HCT116 (cell line): ENCODE measurements around the gene MAPK8IP3. TPM values are rescaled to one million over a fixed set of nuclear protein-coding genes. Genes with fewer than 3 reads are reported as not detected.

ENCODE experiments used
- ATAC-seq: fragments of 200-7000 bp; cut with Tn5 transposase; 2 replicates; pipeline ENCODE4 v1.9.1; 2020; ENCODE audit warnings: mild to moderate bottlenecking, moderate library complexity
- BruUV-seq: library from RNA; stranded (reverse); fragments of 400-500 nt; replicated peaks from 2 replicates; lab custom pipeline; 2021; lab: Mats Ljungman, UMichigan
- CTCF ChIA-PET: fragments of 300-600 bp; sonication (Branson Sonifier 250); formaldehyde crosslinking; loops from one replicate; lab custom pipeline; 2021; ENCODE audit warnings: antibody characterized with exemption; lab: Charles Lee
- POLR2A ChIA-PET: fragments of 300-600, 350-600 bp; sonication (Branson Sonifier 250); formaldehyde crosslinking; loops from one replicate; lab custom pipeline; 2021; ENCODE audit warnings: antibody characterized with exemption; lab: Charles Lee
- RAD21 ChIA-PET, 2 experiments: fragments of 300-600 bp; sonication (Branson Sonifier 250); formaldehyde crosslinking; loops; one replicate each; lab custom pipeline; 2023; ENCODE audit warnings: low total read pairs in 2 of 2; ENCODE audit not compliant: uncharacterized antibody in 2 of 2, unreplicated experiment in 2 of 2, low non-redundant PET in 1 of 2; lab: Charles Lee
- DNase-seq: peaks from one replicate; pipeline ENCODE4 v3.0.0-alpha.2; 2010; ENCODE audit warnings: low read depth, low spot score
- H2AFZ ChIP-seq: fragments of 200-600 bp; shearing (Covaris generic), sonication (generic); 2 replicates; pipeline ENCODE4 v1.6.1; 2017; ENCODE audit warnings: low read depth, mixed run types, mixed read lengths, antibody characterized with exemption, low read length; ENCODE audit not compliant: poor library complexity, severe bottlenecking
- H3K27ac ChIP-seq: 2 replicates; pipeline ENCODE4 v1.5.1; 2012; ENCODE audit warnings: low read depth, low read length
- H3K27me3 ChIP-seq: fragments of 200-600 bp; sonication (generic); 2 replicates; pipeline ENCODE4 v1.6.1; 2016; ENCODE audit warnings: mixed run types, low read length, mixed read lengths; ENCODE audit not compliant: insufficient read depth
- H3K36me3 ChIP-seq, 2 experiments: fragments of 200-500 bp in 1 of 2; fragments of 200-600 bp in 1 of 2; sonication (Bioruptor generic) in 1 of 2; sonication (generic) in 1 of 2; 2 replicates each; pipeline versions ENCODE4 v1.5.1 to v1.6.1; 2014 to 2016; ENCODE audit warnings: low read length in 2 of 2, inconsistent platforms in 1 of 2, mixed read lengths in 1 of 2, mixed run types in 1 of 2; ENCODE audit not compliant: insufficient read depth in 2 of 2, control insufficient read depth in 1 of 2
- H3K4me1 ChIP-seq, 2 experiments: fragments of 200-600 bp in 1 of 2; sonication (generic) in 1 of 2; 2 replicates each; pipeline versions ENCODE4 v1.5.1 to v1.6.1; 2012 to 2017; ENCODE audit warnings: low read length in 2 of 2, inconsistent platforms in 1 of 2, mild to moderate bottlenecking in 1 of 2, mixed read lengths in 1 of 2, mixed run types in 1 of 2, moderate library complexity in 1 of 2; ENCODE audit not compliant: insufficient read depth in 2 of 2, control insufficient read depth in 1 of 2
- H3K4me2 ChIP-seq: fragments of 200-600 bp; sonication (generic); 2 replicates; pipeline ENCODE4 v1.6.1; 2017; ENCODE audit warnings: mixed run types, low read length, mixed read lengths
- H3K4me3 ChIP-seq, 2 experiments: fragments of 200-600 bp in 1 of 2; sonication (generic) in 1 of 2; replicated peaks in 1 of 2; 2 replicates each; pipeline ENCODE4 v1.5.1; 2011 to 2016; ENCODE audit warnings: low read length in 2 of 2, control low read depth in 1 of 2, low read depth in 1 of 2, mild to moderate bottlenecking in 1 of 2, mixed read lengths in 1 of 2, mixed run types in 1 of 2
- H3K79me2 ChIP-seq: fragments of 200-600 bp; sonication (generic); 2 replicates; pipeline ENCODE4 v1.6.1; 2017; ENCODE audit warnings: mild to moderate bottlenecking, mixed run types, low read length, moderate library complexity, mixed read lengths; ENCODE audit not compliant: insufficient read depth
- H3K9ac ChIP-seq: fragments of 200-600 bp; sonication (generic); 2 replicates; pipeline ENCODE4 v1.6.1; 2016; ENCODE audit warnings: low read length, mixed read lengths
- H3K9me2 ChIP-seq: fragments of 200-600 bp; sonication (generic), shearing (Covaris generic); 2 replicates; pipeline ENCODE4 v1.6.1; 2017; ENCODE audit warnings: mixed run types, mild to moderate bottlenecking, moderate library complexity; ENCODE audit not compliant: insufficient read depth
- H3K9me3 ChIP-seq, 2 experiments: fragments of 200-500 bp in 1 of 2; fragments of 200-600 bp in 1 of 2; sonication (Bioruptor generic) in 1 of 2; sonication (generic) in 1 of 2; 2 replicates each; pipeline ENCODE4 v1.6.1; 2014 to 2017; ENCODE audit warnings: low read length in 2 of 2, mixed read lengths in 2 of 2, inconsistent platforms in 1 of 2, low read depth in 1 of 2, mild to moderate bottlenecking in 1 of 2, mixed run types in 1 of 2, moderate library complexity in 1 of 2; ENCODE audit not compliant: control insufficient read depth in 1 of 2, insufficient read depth in 1 of 2
- H4K20me1 ChIP-seq: fragments of 200-600 bp; sonication (generic), shearing (Covaris generic); 2 replicates; pipeline ENCODE4 v1.6.1; 2017; ENCODE audit warnings: mixed run types, mild to moderate bottlenecking, moderate library complexity; ENCODE audit not compliant: insufficient read depth
- EGR1 ChIP-seq: IDR thresholded peaks from 2 replicates; pipeline ENCODE4 v1.6.1; 2012; ENCODE audit warnings: low read depth
- ELF1 ChIP-seq: IDR thresholded peaks from 2 replicates; pipeline ENCODE4 v1.6.1; 2012; ENCODE audit warnings: low read depth, borderline replicate concordance
- EZH2 ChIP-seq: fragments of 200-600 bp; sonication (generic); IDR thresholded peaks from 2 replicates; pipeline ENCODE4 v1.6.1; 2017; ENCODE audit warnings: antibody characterized with exemption, mixed run types
- JUND ChIP-seq: IDR thresholded peaks from 2 replicates; pipeline ENCODE4 v1.6.1; 2012
- POLR2A ChIP-seq: IDR thresholded peaks from 2 replicates; pipeline ENCODE4 v1.7.0; 2011; ENCODE audit warnings: borderline replicate concordance; ENCODE audit not compliant: insufficient read depth, insufficient read length; ENCODE audit errors: extremely low read depth
- POLR2AphosphoS5 ChIP-seq: IDR thresholded peaks from 2 replicates; pipeline ENCODE4 v1.6.1; 2011; ENCODE audit warnings: mild to moderate bottlenecking, low read depth, low read length, moderate library complexity
- RAD21 ChIP-seq: IDR thresholded peaks from 2 replicates; pipeline ENCODE4 v1.6.1; 2012; ENCODE audit warnings: low read depth, mild to moderate bottlenecking
- SRF ChIP-seq: IDR thresholded peaks from 2 replicates; pipeline ENCODE4 v1.6.1; 2012; ENCODE audit warnings: low read depth
- ZFX ChIP-seq: fragments of 450-650 bp; IDR thresholded peaks from 2 replicates; pipeline ENCODE4 v1.6.1; 2017
- intact Hi-C: fragments of 100-400 bp; cut with micrococcal nuclease; formaldehyde crosslinking; loops from 2 replicates; pipeline ENCODE4 v1.10.0; 2022
- total RNA-seq: library from RNA; stranded (reverse); gene quantifications from one replicate; pipeline ENCODE4 v1.2.1, GENCODE V29; 2021; ENCODE audit not compliant: unreplicated experiment
- TF ChIP-seq, protein P1 (sequence below): IDR thresholded peaks from 2 replicates; pipeline ENCODE4 v1.6.1; 2011; ENCODE audit warnings: mild to moderate bottlenecking, low read length, moderate library complexity; ENCODE audit not compliant: insufficient replicate concordance; ENCODE audit errors: extremely low read depth

The MAPK8IP3 gene
- total RNA-seq, 1 experiment from 2014 or later, result 75.3 TPM

DNA sequence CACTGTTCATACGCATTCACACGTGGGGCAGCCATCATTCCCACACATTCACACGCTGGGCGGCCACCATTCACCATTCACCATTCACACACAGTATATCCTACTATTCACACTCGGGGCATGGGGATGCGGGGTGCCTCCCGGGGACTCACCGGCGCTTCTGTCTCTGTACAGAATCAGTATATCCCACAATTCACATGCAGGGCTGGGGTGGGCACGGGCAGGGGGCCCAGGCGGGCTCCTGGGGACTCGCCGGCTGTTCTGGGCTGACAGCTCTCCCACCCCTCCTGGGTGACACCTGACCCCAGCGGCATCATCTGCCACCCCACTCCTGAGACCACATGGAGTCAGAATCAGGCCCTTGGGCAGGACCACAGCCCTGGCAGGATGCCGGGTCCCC is 55.8 kb downstream of the MAPK8IP3 start:
- no peak overlapping the region for H3K4me3 ChIP-seq
- H3K36me3 ChIP-seq, result peaks cover 5 to 13% of the 10 kb centered on the region in 2 experiments; a peak in 2 of 4 replicates
- H3K27ac ChIP-seq, result no peak overlapping the region
- CTCF ChIA-PET, result no interaction called here
- RAD21 ChIA-PET, result no interaction called here
- no peak for DNase-seq
- intact Hi-C loops, result no loop called here
- no peaks in the 10 kb centered on the region for H3K27me3 ChIP-seq
- H2AFZ ChIP-seq, result no peak overlapping the region
- no peak for ATAC-seq
- POLR2A ChIA-PET, result no interaction called here
- H3K9ac ChIP-seq, result no peak overlapping the region
- BruUV-seq, result no TSS peak
- H3K9me3 ChIP-seq, result no peaks in the 10 kb centered on the region
- H3K4me2 ChIP-seq, result no peak overlapping the region
- H3K4me1 ChIP-seq, result peaks cover 8 to 15% of the 10 kb centered on the region in 2 experiments; a peak in 3 of 4 replicates
- H3K79me2 ChIP-seq, result no peaks in the 10 kb centered on the region
- TF ChIP-seq EZH2, result no peak
- TF ChIP-seq POLR2A, result no peak
- TF ChIP-seq ZFX, result no peak
- no peak for TF ChIP-seq JUND
- no peak for TF ChIP-seq EGR1
- TF ChIP-seq SRF, result no peak
- H4K20me1 ChIP-seq, result no peaks in the 10 kb centered on the region
- H3K9me2 ChIP-seq, result no peaks in the 10 kb centered on the region

DNA sequence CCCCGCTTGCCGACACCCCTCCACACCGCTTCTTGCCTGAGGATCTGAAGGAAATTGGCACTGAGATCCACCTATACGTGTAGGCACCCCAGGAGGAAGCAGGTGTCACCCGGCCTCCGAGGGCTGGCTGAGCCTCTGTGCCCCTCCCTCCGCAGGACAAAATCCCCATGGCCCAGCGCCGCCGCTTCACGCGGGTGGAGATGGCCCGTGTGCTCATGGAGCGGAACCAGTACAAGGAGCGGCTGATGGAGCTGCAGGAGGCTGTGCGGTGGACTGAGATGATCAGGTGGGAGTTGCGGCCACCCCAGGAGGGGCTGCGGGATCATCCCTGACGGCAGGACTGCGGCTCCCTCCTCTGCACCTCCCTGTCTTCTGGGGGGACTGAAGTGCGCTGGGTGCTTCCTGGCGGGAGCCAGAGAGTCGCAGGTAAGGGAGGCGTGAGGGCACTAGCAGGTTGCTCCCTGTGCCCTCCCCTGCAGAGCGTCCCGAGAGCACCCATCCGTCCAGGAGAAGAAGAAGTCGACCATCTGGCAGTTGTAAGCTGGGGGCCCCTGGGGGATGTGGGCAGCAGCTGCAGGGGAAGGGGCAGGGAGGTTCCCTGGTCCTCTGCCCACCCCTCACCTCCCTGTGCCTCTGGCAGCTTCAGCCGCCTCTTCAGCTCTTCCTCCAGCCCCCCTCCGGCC is 56.3 kb downstream of the MAPK8IP3 start:
- H3K79me2 ChIP-seq, result no peaks in the 10 kb centered on the region
- H3K4me1 ChIP-seq, result peaks cover 8 to 15% of the 10 kb centered on the region in 2 experiments; a peak in 3 of 4 replicates
- H3K27me3 ChIP-seq, result no peaks in the 10 kb centered on the region
- no peak overlapping the region for H3K9ac ChIP-seq
- H3K9me3 ChIP-seq, result no peaks in the 10 kb centered on the region
- no peaks in the 10 kb centered on the region for H3K9me2 ChIP-seq
- TF ChIP-seq, protein P1, sequence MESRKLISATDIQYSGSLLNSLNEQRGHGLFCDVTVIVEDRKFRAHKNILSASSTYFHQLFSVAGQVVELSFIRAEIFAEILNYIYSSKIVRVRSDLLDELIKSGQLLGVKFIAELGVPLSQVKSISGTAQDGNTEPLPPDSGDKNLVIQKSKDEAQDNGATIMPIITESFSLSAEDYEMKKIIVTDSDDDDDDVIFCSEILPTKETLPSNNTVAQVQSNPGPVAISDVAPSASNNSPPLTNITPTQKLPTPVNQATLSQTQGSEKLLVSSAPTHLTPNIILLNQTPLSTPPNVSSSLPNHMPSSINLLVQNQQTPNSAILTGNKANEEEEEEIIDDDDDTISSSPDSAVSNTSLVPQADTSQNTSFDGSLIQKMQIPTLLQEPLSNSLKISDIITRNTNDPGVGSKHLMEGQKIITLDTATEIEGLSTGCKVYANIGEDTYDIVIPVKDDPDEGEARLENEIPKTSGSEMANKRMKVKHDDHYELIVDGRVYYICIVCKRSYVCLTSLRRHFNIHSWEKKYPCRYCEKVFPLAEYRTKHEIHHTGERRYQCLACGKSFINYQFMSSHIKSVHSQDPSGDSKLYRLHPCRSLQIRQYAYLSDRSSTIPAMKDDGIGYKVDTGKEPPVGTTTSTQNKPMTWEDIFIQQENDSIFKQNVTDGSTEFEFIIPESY, result no peak
- TF ChIP-seq ELF1 (no peak), RAD21 (no peak), POLR2AphosphoS5 (no peak), EGR1 (no peak)
- H3K4me2 ChIP-seq, result no peak overlapping the region
- no peak overlapping the region for H3K27ac ChIP-seq
- intact Hi-C loops, result no loop called here
- ATAC-seq, result no peak
- H4K20me1 ChIP-seq, result no peaks in the 10 kb centered on the region
- RAD21 ChIA-PET, result no interaction called here
- CTCF ChIA-PET, result no interaction called here
- no TSS peak for BruUV-seq
- no peak overlapping the region for H2AFZ ChIP-seq
- POLR2A ChIA-PET, result no interaction called here
- DNase-seq, result no peak
- H3K4me3 ChIP-seq, result no peak overlapping the region
- H3K36me3 ChIP-seq, result peaks cover 5 to 13% of the 10 kb centered on the region in 2 experiments; a peak in 2 of 4 replicates
